PC-9 (cell line): Measurements from ENCODE around the gene PHF21B.

Source experiments
- CTCF ChIP-seq: fragments of 200-600 bp; sonication (generic); conservative IDR thresholded peaks from 2 replicates; pipeline ENCODE4 v1.6.1; 2017; ENCODE audit warnings: mixed run types, antibody characterized with exemption, mild to moderate bottlenecking, moderate library complexity
- EZH2 ChIP-seq: fragments of 200-600 bp; sonication (generic); IDR thresholded peaks from 2 replicates; pipeline ENCODE4 v1.8.0; 2017; ENCODE audit warnings: antibody characterized with exemption, low read depth

GRCh38 chr22:44995715-44996114, 14.1 kb downstream of the PHF21B start:
- no peak for TF ChIP-seq CTCF
- no peak for TF ChIP-seq EZH2
